SK-N-SH (cell line): ENCODE results near the gene ZNF496. TPM values are rescaled to one million over a fixed set of nuclear protein-coding genes. Genes with fewer than 3 reads are reported as not detected.

Source experiments
- CTCF ChIA-PET: fragments of 300-600, 350-600 bp; formaldehyde crosslinking; extraction: SDS; loops from one replicate; lab custom pipeline; 2021; lab: Yijun Ruan, JAX
- POLR2A ChIA-PET: fragments of 350-600 bp; sonication (Branson Sonifier 250); formaldehyde crosslinking; extraction: SDS; loops from one replicate; lab custom pipeline; 2020; ENCODE audit warnings: antibody characterized with exemption, inconsistent platforms; lab: Yijun Ruan, JAX
- DNase-seq: peaks from one replicate; pipeline ENCODE4 v3.0.0; 2012
- H2AFZ ChIP-seq: fragments of 200-600 bp; sonication (generic); 2 replicates; pipeline ENCODE4 v1.8.1; 2016; ENCODE audit warnings: antibody characterized with exemption, mild to moderate bottlenecking, low read depth
- H3F3A ChIP-seq: fragments of 200-600 bp; sonication (generic); replicated peaks from 2 replicates; pipeline ENCODE3; 2016; ENCODE audit warnings: antibody characterized with exemption, mild to moderate bottlenecking; ENCODE audit not compliant: insufficient read depth
- H3K27ac ChIP-seq, 2 experiments: fragments of 200-500 bp in 1 of 2; fragments of 200-600 bp in 1 of 2; sonication (Bioruptor generic) in 1 of 2; sonication (generic), shearing (Covaris generic) in 1 of 2; 2 replicates each; pipeline versions ENCODE4 v1.5.1 to v1.6.1; 2014 to 2016; ENCODE audit warnings: low read depth in 2 of 2, inconsistent platforms in 1 of 2, low read length in 1 of 2, mild to moderate bottlenecking in 1 of 2, mixed read lengths in 1 of 2
- H3K27me3 ChIP-seq: fragments of 200-600 bp; sonication (generic), shearing (Covaris generic); 2 replicates; pipeline ENCODE4 v1.6.1; 2016; ENCODE audit warnings: mixed run types; ENCODE audit not compliant: insufficient read depth
- H3K36me3 ChIP-seq, 2 experiments: fragments of 200-500 bp in 1 of 2; fragments of 200-600 bp in 1 of 2; sonication (Bioruptor generic) in 1 of 2; sonication (generic) in 1 of 2; replicated peaks in 1 of 2; 2 replicates each; pipeline versions ENCODE3 to v1.5.1; 2014 to 2016; ENCODE audit warnings: low read length in 1 of 2, mild to moderate bottlenecking in 1 of 2; ENCODE audit not compliant: insufficient read depth in 2 of 2, control insufficient read depth in 1 of 2
- H3K4me1 ChIP-seq, 2 experiments: fragments of 200-500 bp in 1 of 2; fragments of 200-600 bp in 1 of 2; sonication (Bioruptor generic) in 1 of 2; sonication (generic), shearing (Covaris generic) in 1 of 2; 2 replicates each; pipeline versions ENCODE4 v1.5.1 to v1.6.1; 2014 to 2016; ENCODE audit warnings: low read depth in 1 of 2, low read length in 1 of 2, mixed run types in 1 of 2; ENCODE audit not compliant: insufficient read depth in 2 of 2, control insufficient read depth in 1 of 2
- H3K4me2 ChIP-seq: fragments of 200-600 bp; sonication (generic), shearing (Covaris generic); 2 replicates; pipeline ENCODE4 v1.6.1; 2017; ENCODE audit warnings: mixed run types
- H3K4me3 ChIP-seq, 2 experiments: fragments of 200-500 bp in 1 of 2; fragments of 200-600 bp in 1 of 2; sonication (Bioruptor generic) in 1 of 2; sonication (generic), shearing (Covaris generic) in 1 of 2; 2 replicates each; pipeline versions ENCODE4 v1.5.1 to v1.8.1; 2014 to 2016; ENCODE audit warnings: low read depth in 2 of 2, inconsistent platforms in 1 of 2, low read length in 1 of 2, mild to moderate bottlenecking in 1 of 2, mixed read lengths in 1 of 2, moderate library complexity in 1 of 2
- H3K79me2 ChIP-seq: fragments of 200-600 bp; sonication (generic); 2 replicates; pipeline ENCODE4 v1.8.1; 2017; ENCODE audit warnings: mild to moderate bottlenecking; ENCODE audit not compliant: insufficient read depth
- H3K9ac ChIP-seq: fragments of 200-600 bp; sonication (generic); 2 replicates; pipeline ENCODE4 v1.6.1; 2017; ENCODE audit warnings: mixed run types
- H3K9me2 ChIP-seq: fragments of 200-600 bp; sonication (generic); 2 replicates; pipeline ENCODE4 v1.6.1; 2017; ENCODE audit warnings: mixed run types
- H3K9me3 ChIP-seq: fragments of 200-600 bp; sonication (generic); 2 replicates; pipeline ENCODE4 v1.6.1; 2017; ENCODE audit warnings: mixed run types, mild to moderate bottlenecking, moderate library complexity
- H4K20me1 ChIP-seq: fragments of 200-600 bp; sonication (generic); 2 replicates; pipeline ENCODE4 v1.6.1; 2017; ENCODE audit warnings: mild to moderate bottlenecking, mixed run types; ENCODE audit not compliant: insufficient read depth
- CHD2 ChIP-seq: fragments of 150-350 bp; IDR thresholded peaks from 2 replicates; pipeline ENCODE4 v1.6.1; 2018; ENCODE audit warnings: low read length; ENCODE audit not compliant: partially characterized antibody
- CTCF ChIP-seq: fragments of 200-600 bp; sonication (generic); IDR thresholded peaks from 2 replicates; pipeline ENCODE4 v1.6.1; 2017; ENCODE audit warnings: antibody characterized with exemption, mild to moderate bottlenecking, moderate library complexity
- ELF1 ChIP-seq: IDR thresholded peaks from 2 replicates; pipeline ENCODE4 v1.4.0; 2012
- EP300 ChIP-seq, 2 experiments: IDR thresholded peaks; 2 replicates each; pipeline versions ENCODE4 v1.4.0 to v1.6.1; 2012; ENCODE audit warnings: borderline replicate concordance in 1 of 2, low read depth in 1 of 2, low read length in 1 of 2
- EZH2phosphoT487 ChIP-seq: fragments of 200-600 bp; sonication (generic); IDR thresholded peaks from 2 replicates; pipeline ENCODE4 v1.6.1; 2017; ENCODE audit warnings: low read depth, mixed run types, mild to moderate bottlenecking, antibody characterized with exemption, moderate library complexity, borderline replicate concordance
- FOXJ3 ChIP-seq: sonication (generic); formaldehyde crosslinking; IDR thresholded peaks from 2 replicates; pipeline ENCODE4 v1.5.1; 2020; ENCODE audit warnings: mild to moderate bottlenecking, missing genetic modification reagents
- GABPA ChIP-seq: IDR thresholded peaks from 2 replicates; pipeline ENCODE4 v1.4.0; 2012; ENCODE audit warnings: low read depth, mild to moderate bottlenecking
- JUND ChIP-seq: IDR thresholded peaks from 2 replicates; pipeline ENCODE4 v1.4.0; 2012
- MEF2A ChIP-seq: IDR thresholded peaks from 2 replicates; pipeline ENCODE4 v1.4.0; 2012; ENCODE audit warnings: low read depth, borderline replicate concordance
- NRF1 ChIP-seq: IDR thresholded peaks from 2 replicates; pipeline ENCODE4 v1.6.1; 2012; ENCODE audit warnings: low read depth, mild to moderate bottlenecking, low read length
- POLR2AphosphoS5 ChIP-seq: IDR thresholded peaks from 2 replicates; pipeline ENCODE4 v1.6.1; 2012; ENCODE audit warnings: low read depth, low read length
- RAD21 ChIP-seq: IDR thresholded peaks from 2 replicates; pipeline ENCODE4 v1.6.1; 2012; ENCODE audit warnings: mild to moderate bottlenecking, low read length
- RFX5 ChIP-seq: IDR thresholded peaks from 2 replicates; pipeline ENCODE4 v1.6.1; 2012; ENCODE audit warnings: mild to moderate bottlenecking, improper control_type of control experiment, low read length
- RXRA ChIP-seq: IDR thresholded peaks from 2 replicates; pipeline ENCODE4 v1.4.0; 2012; ENCODE audit warnings: low read depth, mild to moderate bottlenecking, borderline replicate concordance
- SIN3A ChIP-seq: IDR thresholded peaks from 2 replicates; pipeline ENCODE4 v1.6.1; 2012; ENCODE audit warnings: low read depth, mild to moderate bottlenecking, low read length, moderate library complexity, borderline replicate concordance
- SMC3 ChIP-seq: IDR thresholded peaks from 2 replicates; pipeline ENCODE4 v1.6.1; 2012; ENCODE audit warnings: low read depth, low read length, improper control_type of control experiment
- TCF12 ChIP-seq: IDR thresholded peaks from 2 replicates; pipeline ENCODE4 v1.4.0; 2012
- ZBTB33 ChIP-seq: IDR thresholded peaks from 2 replicates; pipeline ENCODE4 v1.4.0; 2012; ENCODE audit warnings: low read depth, borderline replicate concordance
- WGBS: methylation state at CpG from one replicate; pipeline ENCODE4 v1.1.6; 2017; ENCODE audit warnings: low lambda C conversion rate; 5-methylcytosine and 5-hydroxymethylcytosine counted together
- polyA plus RNA-seq, 3 experiments: library from polyadenylated mRNA; depleted of rRNA; stranded (reverse); fragments of >200 nt; gene quantifications; 2 replicates each; pipeline ENCODE4 v1.2.3, GENCODE V29; 2012
- TF ChIP-seq, protein P1 (sequence below): fragments of 150-350 bp; IDR thresholded peaks from 2 replicates; pipeline ENCODE4 v1.6.1; 2017; ENCODE audit warnings: antibody characterized with exemption, low read length, low read depth, borderline replicate concordance
- TF ChIP-seq, protein P2 (sequence below): IDR thresholded peaks from 2 replicates; pipeline ENCODE4 v1.4.0; 2012; ENCODE audit warnings: low read depth, borderline replicate concordance

The ZNF496 gene
- polyA plus RNA-seq, 1 of the 3 experiments (the other 2 are of a cell fraction), result 23.2 TPM

DNA sequence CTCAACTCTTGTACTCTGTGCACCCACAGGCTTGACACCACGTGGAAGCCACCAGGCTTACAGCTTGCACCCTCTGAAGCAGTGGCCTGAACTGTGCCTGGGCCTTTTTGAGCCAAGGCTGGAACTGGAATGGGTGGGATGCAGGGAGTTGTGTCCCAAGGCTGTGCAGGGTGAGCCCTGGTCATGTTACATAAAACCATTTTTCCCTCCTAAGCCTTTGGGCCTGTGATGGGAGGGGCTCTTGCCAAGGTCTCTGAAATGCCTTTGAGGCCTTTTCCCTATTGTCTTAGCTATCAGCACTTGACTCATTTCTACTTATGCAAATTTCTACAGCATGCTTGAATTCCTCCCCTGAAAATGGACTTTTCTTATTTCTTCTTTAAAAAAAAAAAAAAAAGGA, 61.7 kb downstream of the ZNF496 start:
- H3F3A ChIP-seq, result no peaks in the 10 kb centered on the region
- no peaks in the 10 kb centered on the region for H3K9me3 ChIP-seq
- no peaks in the 10 kb centered on the region for H3K36me3 ChIP-seq
- TF ChIP-seq, protein P1, sequence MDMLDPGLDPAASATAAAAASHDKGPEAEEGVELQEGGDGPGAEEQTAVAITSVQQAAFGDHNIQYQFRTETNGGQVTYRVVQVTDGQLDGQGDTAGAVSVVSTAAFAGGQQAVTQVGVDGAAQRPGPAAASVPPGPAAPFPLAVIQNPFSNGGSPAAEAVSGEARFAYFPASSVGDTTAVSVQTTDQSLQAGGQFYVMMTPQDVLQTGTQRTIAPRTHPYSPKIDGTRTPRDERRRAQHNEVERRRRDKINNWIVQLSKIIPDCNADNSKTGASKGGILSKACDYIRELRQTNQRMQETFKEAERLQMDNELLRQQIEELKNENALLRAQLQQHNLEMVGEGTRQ, result no peak
- no peak for TF ChIP-seq TCF12
- TF ChIP-seq CTCF, result no peak
- TF ChIP-seq RXRA, result no peak
- TF ChIP-seq GABPA, result no peak
- TF ChIP-seq ZBTB33, result no peak
- no peak for TF ChIP-seq EP300 (IDR thresholded peaks at IDR 0.05; ENCODE audit: borderline replicate concordance in 1 of 2, low read depth in 1 of 2, low read length in 1 of 2)
- no peak for TF ChIP-seq EZH2phosphoT487
- no peak for TF ChIP-seq MEF2A
- TF ChIP-seq FOXJ3 (CRISPR knock-in tag), result no peak
- TF ChIP-seq POLR2AphosphoS5, result no peak
- no peak for TF ChIP-seq RAD21
- TF ChIP-seq, protein P2, sequence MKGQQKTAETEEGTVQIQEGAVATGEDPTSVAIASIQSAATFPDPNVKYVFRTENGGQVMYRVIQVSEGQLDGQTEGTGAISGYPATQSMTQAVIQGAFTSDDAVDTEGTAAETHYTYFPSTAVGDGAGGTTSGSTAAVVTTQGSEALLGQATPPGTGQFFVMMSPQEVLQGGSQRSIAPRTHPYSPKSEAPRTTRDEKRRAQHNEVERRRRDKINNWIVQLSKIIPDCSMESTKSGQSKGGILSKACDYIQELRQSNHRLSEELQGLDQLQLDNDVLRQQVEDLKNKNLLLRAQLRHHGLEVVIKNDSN, result no peak
- no peak for TF ChIP-seq SIN3A
- no peak for TF ChIP-seq RFX5
- TF ChIP-seq SMC3, result no peak
- TF ChIP-seq CHD2, result no peak
- TF ChIP-seq JUND, result no peak
- TF ChIP-seq NRF1, result no peak
- no peak for TF ChIP-seq ELF1
- ChIA-PET POLR2A (no interaction called here), CTCF (no interaction called here)
- no peak overlapping the region for H3K4me3 ChIP-seq
- H3K9me2 ChIP-seq, result no peaks in the 10 kb centered on the region
- no peak overlapping the region for H2AFZ ChIP-seq
- DNase-seq, result no peak
- no peaks in the 10 kb centered on the region for H3K79me2 ChIP-seq
- H4K20me1 ChIP-seq, result no peaks in the 10 kb centered on the region
- no peak overlapping the region for H3K4me2 ChIP-seq
- WGBS, result 0% methylated on average over 1 of the region's 1 CpG
- H3K27me3 ChIP-seq, result no peaks in the 10 kb centered on the region
- no peak overlapping the region for H3K27ac ChIP-seq
- H3K9ac ChIP-seq, result no peak overlapping the region
- no peaks in the 10 kb centered on the region for H3K4me1 ChIP-seq
